GM19025 (cell line): ENCODE data around the gene SH3BGRL3.
A peak's percentile ranks its signal among the peaks of the same experiment; 100 is the strongest.
"Not testable (repeated sequence)": the region's sequence is repeated elsewhere in the genome, so short reads cannot be mapped to it uniquely, and the experiment has no call there.

Experiments
- ATAC-seq: cut with Tn5 transposase; IDR thresholded peaks from one replicate; pipeline ENCODE4 v1.9.1; 2021; ENCODE audit warnings: mild to moderate bottlenecking, low read depth, moderate library complexity; ENCODE audit not compliant: unreplicated experiment

The SH3BGRL3 gene

GRCh38 chr1:26290122-26290881 lies 10.4 kb downstream of the SH3BGRL3 start:
- ATAC-seq = no peak

GRCh38 chr1:26290882-26291261 lies 11.0 kb downstream of the SH3BGRL3 start:
- no peak for ATAC-seq

- ATAC-seq = no peak
These were observed 11.5 kb downstream of the SH3BGRL3 start for GRCh38 chr1:26291433-26291832.

GRCh38 chr1:26291939-26292338 lies 12.1 kb downstream of the SH3BGRL3 start:
- no peak for ATAC-seq

- not testable (repeated sequence) for ATAC-seq
These were observed 12.8 kb downstream of the SH3BGRL3 start for GRCh38 chr1:26292735-26293134.

- no peak for ATAC-seq
These were observed 14.1 kb downstream of the SH3BGRL3 start for GRCh38 chr1:26293911-26294463.

- ATAC-seq = no peak
These were observed 15.6 kb downstream of the SH3BGRL3 start for GRCh38 chr1:26295194-26296138.

- no peak for ATAC-seq
These were observed 16.6 kb downstream of the SH3BGRL3 start for GRCh38 chr1:26296340-26297056.

- no peak for ATAC-seq
These were observed 17.3 kb downstream of the SH3BGRL3 start for GRCh38 chr1:26297057-26297790.

GRCh38 chr1:26297791-26298124 lies 17.9 kb downstream of the SH3BGRL3 start:
- no peak for ATAC-seq

- no peak for ATAC-seq
These were observed 20.8 kb downstream of the SH3BGRL3 start for GRCh38 chr1:26300578-26301275.

- no peak for ATAC-seq
These were observed 23.0 kb downstream of the SH3BGRL3 start for GRCh38 chr1:26302733-26303405.

GRCh38 chr1:26305667-26306289 lies 25.9 kb downstream of the SH3BGRL3 start:
- ATAC-seq = no peak

GRCh38 chr1:26306290-26307229 lies 26.7 kb downstream of the SH3BGRL3 start, which contains the start of gene UBXN11:
Gene UBXN11, minus strand, starts transcription at chr1:26306636. Its CDS starts 3,753 bp downstream, at chr1:26302883.
- ATAC-seq = peak; percentile 98

GRCh38 chr1:26307363-26307781 lies 27.5 kb downstream of the SH3BGRL3 start:
- no peak for ATAC-seq

GRCh38 chr1:26307966-26308899 lies 28.3 kb downstream of the SH3BGRL3 start:
- not testable (repeated sequence) for ATAC-seq
